Liver (tissue), 3 donors: ENCODE results near the gene PDE3A.

Experiments
- CTCF ChIP-seq: fragments of 150-350 bp; IDR thresholded peaks from 2 replicates; pipeline ENCODE4 v1.5.1; 2017; ENCODE audit warnings: improper control_type of control experiment, low read depth, low read length; ENCODE audit not compliant: missing input control
- EGR1 ChIP-seq, 2 donors: IDR thresholded peaks; 2 replicates each; pipeline ENCODE4 v1.6.1; 2016 to 2018; ENCODE audit warnings: antibody characterized with exemption in 2 of 2, low read depth in 2 of 2
- GABPA ChIP-seq, 2 donors: IDR thresholded peaks in 1 of 2; conservative IDR thresholded peaks in 1 of 2; 2 replicates each; pipeline ENCODE4 v1.6.1; 2016; ENCODE audit warnings: antibody characterized with exemption in 2 of 2, mild to moderate bottlenecking in 1 of 2, moderate library complexity in 1 of 2
- JUND ChIP-seq, 2 donors: IDR thresholded peaks; 2 replicates each; pipeline ENCODE4 v1.6.1; 2016; ENCODE audit warnings: antibody characterized with exemption in 2 of 2
- MAX ChIP-seq: IDR thresholded peaks from 2 replicates; pipeline ENCODE4 v1.6.1; 2016; ENCODE audit warnings: antibody characterized with exemption
- RAD21 ChIP-seq, 2 donors: IDR thresholded peaks; 2 replicates each; pipeline ENCODE4 v1.6.1; 2016; ENCODE audit warnings: antibody characterized with exemption in 2 of 2, mild to moderate bottlenecking in 2 of 2
- REST ChIP-seq: IDR thresholded peaks from 2 replicates; pipeline ENCODE4 v1.6.1; 2016; ENCODE audit warnings: antibody characterized with exemption, mild to moderate bottlenecking
- RXRA ChIP-seq, 2 donors: IDR thresholded peaks; 2 replicates each; pipeline ENCODE4 v1.6.1; 2017 to 2018; ENCODE audit warnings: antibody characterized with exemption in 2 of 2, mild to moderate bottlenecking in 1 of 2
- SP1 ChIP-seq: IDR thresholded peaks from 2 replicates; pipeline ENCODE4 v1.6.1; 2018; ENCODE audit warnings: antibody characterized with exemption, mild to moderate bottlenecking
- TAF1 ChIP-seq: conservative IDR thresholded peaks from 2 replicates; pipeline ENCODE4 v1.6.1; 2016; ENCODE audit warnings: antibody characterized with exemption, mild to moderate bottlenecking
- YY1 ChIP-seq: IDR thresholded peaks from 2 replicates; pipeline ENCODE4 v1.6.1; 2016; ENCODE audit warnings: antibody characterized with exemption, mild to moderate bottlenecking
- donor health status: healthy.
- donor health status: healthy.

DNA sequence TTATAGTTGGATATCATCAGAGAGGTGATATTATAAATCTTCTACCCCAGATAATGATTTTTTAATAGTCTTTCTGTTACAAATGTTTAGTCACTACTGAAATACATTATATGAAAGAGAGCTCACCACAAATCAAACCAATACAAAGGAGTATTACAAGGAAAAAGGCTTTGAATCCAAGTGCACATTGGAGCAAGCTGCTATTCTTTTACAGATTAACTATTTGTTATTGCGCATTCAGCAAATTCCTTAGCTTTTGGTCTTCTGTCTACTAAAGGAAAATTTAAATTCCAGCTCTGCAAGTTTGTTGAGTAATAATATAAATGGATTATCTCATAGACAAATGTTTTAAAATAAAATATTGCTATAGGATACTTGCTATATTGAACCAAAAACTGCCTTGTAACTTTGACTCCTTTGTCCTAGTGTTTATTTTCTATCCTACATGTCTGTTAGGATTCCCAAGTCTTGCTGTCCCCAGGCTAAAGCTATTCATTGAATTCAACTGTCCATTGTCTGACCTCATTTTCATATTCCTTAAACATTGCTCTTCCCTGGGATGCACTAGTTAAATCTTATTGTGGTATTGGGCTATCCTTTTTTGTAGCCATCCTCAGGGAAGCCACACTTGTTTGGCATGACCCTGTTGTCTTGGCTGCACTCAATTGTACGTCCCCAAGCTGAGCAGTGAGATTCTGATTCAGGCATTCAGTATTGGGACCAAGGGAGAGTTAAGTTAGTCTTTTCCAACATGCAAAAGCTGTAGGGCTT lies 41.5 kb downstream of the PDE3A start:
- TF ChIP-seq TAF1 (no peak), YY1 (no peak), CTCF (no peak), RAD21 (IDR thresholded peaks at IDR 0.05) (no peak), GABPA (IDR thresholded peaks at IDR 0.05 in 1 of 2, conservative IDR thresholded peaks at IDR 0.05 in 1 of 2) (no peak), RXRA (IDR thresholded peaks at IDR 0.05) (no peak), SP1 (no peak), MAX (no peak), REST (no peak), JUND (IDR thresholded peaks at IDR 0.05) (no peak), EGR1 (IDR thresholded peaks at IDR 0.05; ENCODE audit: low read depth in 2 of 2) (no peak)
